ENCODE measurements around the gene ADAMTS17.
A peak's percentile ranks its signal among the peaks of the same experiment; 100 is the strongest.

Gene ADAMTS17

DNA sequence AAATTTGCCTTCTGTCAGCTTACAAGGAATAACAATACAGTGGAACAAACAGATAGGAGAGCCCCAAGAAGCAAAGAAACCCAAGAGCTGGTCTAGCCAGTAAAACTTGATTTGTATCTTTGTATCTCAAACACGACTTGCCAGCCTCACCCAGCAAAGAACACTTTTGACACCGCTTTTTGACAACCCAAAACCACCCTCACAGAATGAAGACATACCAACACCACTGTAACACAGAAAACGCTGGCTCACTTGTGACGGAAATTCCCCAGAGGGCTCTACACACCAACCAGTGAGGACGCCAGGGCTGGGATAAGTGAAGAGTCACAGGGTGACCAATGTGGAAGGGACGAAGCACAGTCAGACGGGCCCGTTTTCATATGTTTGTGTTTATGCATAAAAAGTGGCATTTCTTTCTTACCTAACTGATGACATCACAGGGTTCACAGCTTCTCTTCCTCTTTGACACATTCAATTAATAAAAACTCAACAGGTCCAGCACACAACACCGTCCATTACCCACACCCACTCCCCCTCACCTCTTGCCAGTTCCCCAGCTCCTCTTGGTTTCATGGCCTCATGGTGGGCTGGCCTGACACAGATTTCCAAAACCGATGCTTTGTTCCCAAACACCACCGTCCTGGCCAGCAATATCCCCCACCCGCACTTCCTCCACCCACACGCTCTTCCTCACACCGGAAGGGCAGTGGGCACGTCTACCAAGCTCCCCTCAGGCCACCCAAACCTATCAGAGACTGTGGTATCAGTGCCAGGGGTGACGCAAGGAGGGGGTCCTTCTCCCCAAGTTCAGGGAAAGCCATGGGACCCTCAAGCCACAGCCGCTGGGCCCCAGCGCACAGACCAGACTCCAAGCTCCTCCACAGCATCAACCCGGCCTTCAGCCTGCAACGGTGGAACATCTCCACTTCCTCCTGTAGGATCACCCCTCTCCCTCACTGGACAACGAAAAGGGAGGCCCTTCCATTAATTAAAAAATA is 94.2 kb downstream of the ADAMTS17 start:
- DNase-seq, result peak; percentile 34

GRCh38 chr15:100245855-100246254 is 95.9 kb downstream of the ADAMTS17 start:
- peak; percentile 4 for DNase-seq

- peak; percentile 1 for DNase-seq
These were observed 96.3 kb downstream of the ADAMTS17 start for GRCh38 chr15:100245487-100245820.

- DNase-seq, result peak; percentile 41
These were observed 96.8 kb downstream of the ADAMTS17 start for GRCh38 chr15:100244796-100245486.

- no peak for DNase-seq
These were observed 98.8 kb downstream of the ADAMTS17 start for GRCh38 chr15:100242989-100243388.

- peak; percentile 44 for DNase-seq
These were observed 99.9 kb downstream of the ADAMTS17 start for GRCh38 chr15:100241572-100242482.

- no peak for DNase-seq
These were observed 104.6 kb downstream of the ADAMTS17 start for GRCh38 chr15:100236981-100237720.

DNA sequence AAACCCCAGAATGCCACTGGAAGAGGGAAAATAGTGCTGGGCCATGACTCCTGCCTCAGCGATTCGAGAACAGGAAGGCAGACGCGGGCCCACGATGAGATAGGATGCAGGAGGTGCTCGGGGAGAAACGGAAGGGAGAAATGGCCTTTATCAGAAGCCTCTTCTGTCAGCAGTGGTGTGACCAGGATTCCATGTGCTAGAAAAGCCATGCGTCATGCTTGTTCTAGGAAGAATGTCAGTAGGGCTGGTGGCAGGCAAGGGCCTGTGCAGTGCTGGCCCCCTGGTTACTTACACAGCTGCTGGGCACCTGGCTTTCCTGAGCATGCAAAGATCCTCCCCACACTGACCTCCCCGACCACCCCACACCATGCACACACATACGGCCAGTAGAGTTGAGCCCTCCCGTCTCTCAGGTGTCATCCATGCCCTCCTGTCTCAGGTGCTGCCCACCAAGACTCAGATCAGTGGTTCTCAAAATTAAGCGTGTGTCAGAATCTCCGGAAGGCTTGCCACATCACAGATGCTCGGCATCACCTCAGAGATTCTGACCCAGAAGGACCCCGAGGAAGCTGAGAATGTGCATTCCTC is 106.7 kb downstream of the ADAMTS17 start:
- DNase-seq, result no peak

DNA sequence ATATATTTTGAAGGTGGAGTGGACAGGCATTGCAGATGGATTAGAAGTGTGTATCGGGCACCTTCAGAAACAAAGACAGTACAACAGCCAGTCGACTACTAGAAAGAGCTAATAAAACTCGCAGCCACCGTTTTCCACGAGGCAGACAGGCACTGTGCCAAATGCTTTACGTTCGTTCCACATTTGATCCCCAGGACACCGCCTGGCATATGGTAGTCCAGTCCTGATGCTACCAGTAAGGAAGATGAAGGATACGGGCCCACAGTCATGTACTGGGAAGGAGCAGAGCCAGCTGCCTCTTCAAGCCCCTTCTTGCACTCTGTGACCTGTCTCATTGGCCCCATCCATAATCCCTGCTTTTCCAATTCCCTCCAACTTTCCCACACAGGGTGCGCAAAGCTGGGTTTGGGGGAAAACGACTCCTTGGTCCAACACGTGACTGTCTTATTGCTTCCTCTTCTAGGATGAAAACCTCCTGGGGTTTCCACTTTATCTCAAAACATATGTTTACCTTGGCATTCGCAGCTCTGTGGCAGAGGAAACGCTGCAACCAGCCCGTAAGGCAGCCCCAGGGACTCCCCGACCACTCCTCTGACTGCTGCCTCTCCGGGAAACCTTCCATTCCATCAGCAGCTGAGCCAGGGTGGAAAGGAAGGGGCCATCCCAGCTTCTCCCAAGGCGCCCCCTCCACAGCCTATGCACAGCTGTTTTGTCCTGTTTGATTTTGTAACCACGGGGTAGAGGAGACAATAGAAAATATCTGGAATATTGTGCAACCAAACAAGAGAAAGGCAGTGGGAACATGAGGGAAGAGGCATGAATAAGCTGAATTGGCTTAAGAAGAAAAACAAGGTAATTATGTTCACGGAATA is 107.4 kb downstream of the ADAMTS17 start:
- DNase-seq, result no peak

GRCh38 chr15:100230784-100231183 is 111.0 kb downstream of the ADAMTS17 start:
- peak; percentile 10 for DNase-seq

DNA sequence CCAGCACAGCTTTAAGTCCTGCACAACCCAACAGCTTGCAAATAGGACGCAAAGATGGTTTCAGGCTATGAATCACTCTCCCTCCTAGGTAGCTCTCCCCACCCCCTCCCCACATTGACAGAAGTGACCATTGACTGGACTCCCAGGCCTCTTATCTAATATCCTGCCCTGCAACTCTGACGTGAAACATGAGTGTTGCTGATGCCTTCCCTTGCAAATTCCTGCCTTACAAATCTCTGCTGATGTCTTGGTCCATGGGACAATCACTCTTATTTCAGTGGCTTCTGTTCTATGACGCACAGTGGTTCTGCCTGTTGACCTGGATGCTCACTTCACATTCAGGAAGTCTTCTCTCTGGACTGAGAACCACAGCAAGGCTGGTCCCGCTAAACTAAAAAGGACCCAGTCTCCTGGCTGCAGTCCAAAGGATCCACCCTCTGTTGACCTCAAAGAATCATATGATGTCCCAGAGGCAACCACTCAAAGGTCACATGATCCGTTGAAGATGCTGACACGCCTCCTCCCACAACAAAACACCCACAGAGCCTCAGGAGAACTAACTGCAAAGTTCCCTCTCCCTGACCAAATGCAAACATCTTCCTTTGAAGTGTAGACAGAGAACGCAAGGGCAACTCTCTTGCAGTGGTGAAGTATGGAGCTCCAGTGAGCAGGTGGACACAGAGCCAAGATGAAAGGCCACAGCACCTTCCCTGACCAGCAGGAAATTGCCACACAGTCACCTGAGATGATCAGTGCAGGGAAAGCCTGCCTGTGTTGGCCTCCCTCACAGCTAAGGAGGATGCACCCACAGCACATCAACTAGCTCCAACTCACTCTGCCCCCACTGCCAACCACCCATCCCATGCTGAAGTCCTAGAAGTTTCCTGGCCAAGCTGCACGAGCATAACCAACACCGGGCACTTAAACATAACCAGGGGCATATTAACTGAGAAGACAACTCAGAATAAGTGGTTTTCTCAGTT is 112.3 kb downstream of the ADAMTS17 start:
- peak; percentile 62 for DNase-seq

DNA sequence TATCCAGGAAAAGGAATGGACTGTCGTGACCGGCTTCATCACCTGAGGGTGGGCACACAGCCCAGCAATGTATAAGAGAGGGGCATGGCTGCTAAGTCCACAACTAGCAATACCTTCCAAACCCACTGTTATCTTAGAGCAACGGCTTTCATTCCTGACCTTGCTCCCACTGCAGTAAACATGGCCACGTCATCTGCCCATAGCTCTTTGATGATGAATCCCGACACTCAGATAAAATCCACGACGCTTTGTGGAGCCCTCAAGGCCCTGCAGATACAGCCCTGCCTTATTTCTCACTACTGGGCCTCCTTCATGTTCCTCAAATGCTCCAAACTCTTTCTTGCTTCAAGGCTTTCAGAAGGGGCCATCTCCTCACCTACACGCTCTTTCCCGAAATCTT is 114.0 kb downstream of the ADAMTS17 start:
- no peak for DNase-seq

DNA sequence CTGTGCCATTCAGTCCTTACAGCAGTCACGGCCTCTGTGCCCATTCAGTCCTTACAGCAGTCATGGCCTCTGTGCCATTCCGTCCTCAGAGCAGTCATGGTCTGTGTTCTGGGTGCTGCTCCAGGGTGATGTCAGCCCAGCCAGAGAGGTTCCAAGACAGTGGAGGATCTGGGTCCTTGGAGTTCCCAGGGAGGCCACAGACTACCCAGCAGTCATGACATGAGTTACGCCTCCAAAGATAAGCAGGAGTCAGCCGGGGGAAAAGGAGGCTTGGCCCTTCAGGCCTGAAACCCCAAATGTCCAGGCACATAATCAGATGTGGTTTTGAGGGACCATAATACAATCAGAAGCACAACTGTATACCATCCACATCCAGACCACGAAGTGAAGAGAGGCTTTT is 115.7 kb downstream of the ADAMTS17 start:
- no peak for DNase-seq

- peak; percentile 33 for DNase-seq
These were observed 117.3 kb downstream of the ADAMTS17 start for GRCh38 chr15:100224206-100225185.

DNA sequence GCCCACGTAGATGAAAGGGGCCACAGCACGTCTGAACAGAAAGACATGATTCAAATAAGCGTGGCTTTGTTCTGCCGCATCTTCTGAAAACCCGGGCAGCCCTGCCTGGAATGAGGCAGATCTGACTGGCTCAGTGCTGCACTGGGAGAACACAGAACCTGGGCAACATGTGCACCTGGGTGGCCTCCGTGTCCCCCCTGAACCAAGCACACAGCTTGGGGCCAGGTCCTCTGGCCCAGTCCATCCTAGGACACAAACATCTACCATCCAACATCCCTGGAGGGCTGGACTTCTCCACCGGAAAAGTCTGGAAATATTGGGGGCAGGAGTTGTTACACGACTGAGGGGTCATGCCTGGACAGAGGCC is 119.4 kb downstream of the ADAMTS17 start:
- DNase-seq, result no peak

GRCh38 chr15:100221471-100222348 is 120.1 kb downstream of the ADAMTS17 start:
- DNase-seq, result no peak

GRCh38 chr15:100220058-100220768 is 121.6 kb downstream of the ADAMTS17 start:
- no peak for DNase-seq

Data from activated effector memory CD4-positive, alpha-beta T cell treated with anti-CD3 and anti-CD28 coated beads, Interleukin-2, amount 50 U/mL, for 16 hours (primary cell).